Fibroblast of lung (primary cell): Measurements from ENCODE around the gene ZDHHC6.

ENCODE experiments used
- EZH2 ChIP-seq: IDR thresholded peaks from 2 replicates; pipeline ENCODE4 v1.5.1; 2012; ENCODE audit warnings: low read length, control low read depth, mild to moderate bottlenecking; ENCODE audit errors: missing control alignments
- TF ChIP-seq, protein P1 (sequence below), 2 donors: IDR thresholded peaks in 1 of 2; conservative IDR thresholded peaks in 1 of 2; 1 replicate in 1 of 2; 2 replicates in 1 of 2; pipeline ENCODE4 v1.5.1; 2011 to 2012; ENCODE audit warnings: low read length in 2 of 2, control low read depth in 1 of 2, inconsistent platforms in 1 of 2, low read depth in 1 of 2, mild to moderate bottlenecking in 1 of 2

- TF ChIP-seq, protein P1, sequence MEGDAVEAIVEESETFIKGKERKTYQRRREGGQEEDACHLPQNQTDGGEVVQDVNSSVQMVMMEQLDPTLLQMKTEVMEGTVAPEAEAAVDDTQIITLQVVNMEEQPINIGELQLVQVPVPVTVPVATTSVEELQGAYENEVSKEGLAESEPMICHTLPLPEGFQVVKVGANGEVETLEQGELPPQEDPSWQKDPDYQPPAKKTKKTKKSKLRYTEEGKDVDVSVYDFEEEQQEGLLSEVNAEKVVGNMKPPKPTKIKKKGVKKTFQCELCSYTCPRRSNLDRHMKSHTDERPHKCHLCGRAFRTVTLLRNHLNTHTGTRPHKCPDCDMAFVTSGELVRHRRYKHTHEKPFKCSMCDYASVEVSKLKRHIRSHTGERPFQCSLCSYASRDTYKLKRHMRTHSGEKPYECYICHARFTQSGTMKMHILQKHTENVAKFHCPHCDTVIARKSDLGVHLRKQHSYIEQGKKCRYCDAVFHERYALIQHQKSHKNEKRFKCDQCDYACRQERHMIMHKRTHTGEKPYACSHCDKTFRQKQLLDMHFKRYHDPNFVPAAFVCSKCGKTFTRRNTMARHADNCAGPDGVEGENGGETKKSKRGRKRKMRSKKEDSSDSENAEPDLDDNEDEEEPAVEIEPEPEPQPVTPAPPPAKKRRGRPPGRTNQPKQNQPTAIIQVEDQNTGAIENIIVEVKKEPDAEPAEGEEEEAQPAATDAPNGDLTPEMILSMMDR (conservative IDR thresholded peaks at IDR 0.05 in 1 of 2, IDR thresholded peaks at IDR 0.05 in 1 of 2; ENCODE audit: low read depth in 1 of 2, low read length in 2 of 2), result no peak
- TF ChIP-seq EZH2, result no peak
Observed at GRCh38 chr10:112467541-112468075, 20.9 kb upstream of the ZDHHC6 start.
